DMS79 (cell line): ENCODE results near the gene ERRFI1.
"Not testable (repeated sequence)": the region's sequence is repeated elsewhere in the genome, so short reads cannot be mapped to it uniquely, and the experiment has no call there.

Source experiments
- DNase-seq: peaks from one replicate; lab custom pipeline; 2025; lab: John Stamatoyannopoulos, UW

ERRFI1 gene, protein sequence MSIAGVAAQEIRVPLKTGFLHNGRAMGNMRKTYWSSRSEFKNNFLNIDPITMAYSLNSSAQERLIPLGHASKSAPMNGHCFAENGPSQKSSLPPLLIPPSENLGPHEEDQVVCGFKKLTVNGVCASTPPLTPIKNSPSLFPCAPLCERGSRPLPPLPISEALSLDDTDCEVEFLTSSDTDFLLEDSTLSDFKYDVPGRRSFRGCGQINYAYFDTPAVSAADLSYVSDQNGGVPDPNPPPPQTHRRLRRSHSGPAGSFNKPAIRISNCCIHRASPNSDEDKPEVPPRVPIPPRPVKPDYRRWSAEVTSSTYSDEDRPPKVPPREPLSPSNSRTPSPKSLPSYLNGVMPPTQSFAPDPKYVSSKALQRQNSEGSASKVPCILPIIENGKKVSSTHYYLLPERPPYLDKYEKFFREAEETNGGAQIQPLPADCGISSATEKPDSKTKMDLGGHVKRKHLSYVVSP

DNA sequence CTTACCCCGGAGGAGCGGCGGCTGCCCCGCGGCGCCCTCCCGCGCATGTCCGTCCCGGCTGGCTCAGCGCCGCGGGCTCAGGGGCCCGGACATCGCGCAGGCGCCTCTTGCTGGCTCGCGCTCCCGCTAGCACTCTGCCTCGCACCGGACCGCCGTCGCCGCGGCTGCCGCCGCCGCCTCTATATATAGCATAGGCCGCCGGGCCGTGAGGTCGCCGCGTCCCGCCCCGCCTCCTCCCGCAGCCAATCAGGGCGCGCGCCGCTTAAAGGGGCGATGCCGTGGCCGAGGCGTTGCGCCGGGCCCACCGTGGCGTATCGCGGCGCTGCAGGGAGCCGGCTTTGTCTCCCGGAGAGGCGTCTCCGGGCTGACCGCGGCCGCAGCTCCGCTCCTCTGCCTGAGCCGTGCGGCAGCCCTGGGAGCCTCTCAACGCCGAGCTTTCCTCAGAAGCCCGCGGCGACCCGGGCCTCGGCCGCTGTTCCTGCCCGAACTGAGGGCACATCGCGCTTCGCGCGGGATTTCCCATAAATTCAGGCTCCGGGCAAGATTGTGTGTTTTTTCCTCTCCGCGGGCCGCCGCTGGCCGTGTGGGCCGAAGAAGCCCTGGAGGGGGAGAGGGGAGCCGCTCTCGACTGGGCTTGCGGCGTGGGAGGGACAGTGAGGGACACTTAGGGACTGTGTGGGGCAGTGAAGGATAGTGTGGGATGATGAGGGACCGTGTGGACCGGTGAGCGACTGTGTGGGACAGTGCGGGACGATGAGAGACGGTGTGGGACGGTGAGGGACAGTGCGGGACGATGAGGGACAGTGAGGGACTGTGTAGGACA lies at the start of gene ERRFI1:
ERRFI1 (minus strand) TSS at position 157 of the 823 bp plus-strand sequence. CDS start 10,690 bp downstream, outside the sequence.
- peak; percentile 71 for DNase-seq

GRCh38 chr1:8075511-8076051 lies 49.5 kb upstream of the ERRFI1 start:
- no peak for DNase-seq

GRCh38 chr1:8073112-8073855 lies 47.2 kb upstream of the ERRFI1 start:
- DNase-seq = no peak

- peak; percentile 91 for DNase-seq
Observed at GRCh38 chr1:8070381-8070811, 44.3 kb upstream of the ERRFI1 start.

DNA sequence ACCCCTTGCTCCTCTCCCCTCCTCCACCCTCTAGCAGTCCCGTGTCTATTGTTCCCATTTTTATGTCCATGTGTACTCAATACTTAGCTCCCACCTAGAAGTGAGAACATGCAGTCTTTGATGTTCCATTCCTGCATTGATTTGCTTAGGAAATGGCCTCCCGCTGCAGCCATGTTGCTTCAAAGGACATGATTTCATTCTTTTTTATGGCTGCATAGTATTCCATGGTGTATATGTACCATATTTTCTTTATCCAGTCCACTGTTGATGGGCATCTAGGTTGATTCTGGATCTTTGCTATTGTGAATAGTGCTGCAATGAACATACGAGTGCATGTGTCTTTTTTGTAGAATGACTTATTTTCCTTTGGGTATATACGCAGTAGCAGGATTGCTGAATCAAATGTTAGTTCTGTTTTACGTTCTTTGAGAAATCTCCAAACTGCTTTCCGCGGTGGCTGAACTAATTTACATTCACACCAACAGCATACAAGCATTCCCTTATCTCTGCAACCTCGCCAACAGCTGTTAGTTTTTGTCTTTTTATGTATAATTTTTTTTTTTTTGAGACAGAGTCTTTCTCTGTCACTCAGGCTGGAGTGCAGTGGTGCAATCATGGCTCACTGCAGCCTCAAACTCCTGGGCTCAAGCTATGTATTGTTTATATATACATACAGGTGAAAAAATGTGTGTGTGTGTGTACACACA lies 43.7 kb upstream of the ERRFI1 start:
- not testable (repeated sequence) for DNase-seq

DNA sequence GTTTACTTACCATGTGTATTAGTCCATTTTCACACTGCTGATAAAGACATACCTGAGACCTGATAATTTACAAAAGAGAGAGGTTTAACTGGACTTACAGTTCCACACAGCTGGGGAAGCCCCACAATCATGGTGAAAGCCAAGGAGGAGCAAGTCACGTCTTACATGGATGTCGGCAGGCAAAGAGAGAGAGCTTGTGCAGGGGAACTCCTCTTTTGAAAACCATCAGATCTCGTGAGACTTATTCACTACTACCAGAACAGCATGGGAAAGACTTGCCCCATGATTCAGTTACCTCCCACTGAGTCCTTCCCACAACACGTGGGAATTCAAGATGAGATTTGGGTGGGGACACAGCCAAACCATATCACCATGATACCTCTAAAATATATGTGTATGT lies 39.3 kb upstream of the ERRFI1 start:
- no peak for DNase-seq

DNA sequence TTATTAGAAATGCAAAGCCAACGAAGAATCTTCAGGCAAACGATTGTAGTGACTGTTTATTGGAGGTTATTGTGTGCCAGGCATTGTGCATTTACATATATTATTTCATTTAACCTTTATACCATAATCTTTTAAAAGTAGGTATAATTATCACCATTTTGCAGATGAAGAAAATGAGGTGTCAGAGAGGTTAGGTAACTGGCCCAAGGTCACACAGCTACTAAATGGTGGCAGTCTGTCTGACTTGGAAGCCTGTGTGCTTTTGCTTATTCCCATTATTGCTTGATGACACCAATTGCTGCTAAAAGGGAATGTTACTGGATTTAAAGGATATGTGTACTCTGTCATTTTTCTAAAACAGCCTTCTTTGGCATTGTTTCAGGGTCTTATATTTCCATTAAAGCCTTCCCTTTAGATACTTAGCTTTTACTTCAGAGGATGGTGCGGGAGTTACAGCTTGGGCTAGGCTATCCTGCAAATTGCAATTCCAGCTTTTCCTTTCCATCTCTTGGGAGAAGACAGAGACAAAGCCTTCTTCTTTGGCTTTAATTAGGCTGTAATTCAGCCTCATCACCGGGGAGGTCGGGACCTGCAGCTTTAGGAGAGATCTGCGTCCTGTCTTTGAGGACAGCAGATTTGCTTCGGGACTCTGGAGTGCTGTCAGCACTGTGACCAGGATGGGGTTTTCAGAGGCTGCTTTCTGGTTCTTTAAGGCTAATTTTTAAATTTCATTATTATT lies 37.4 kb upstream of the ERRFI1 start:
- DNase-seq = no peak

- no peak for DNase-seq
Observed at GRCh38 chr1:8062861-8063260, 36.8 kb upstream of the ERRFI1 start.

- DNase-seq = no peak
Observed at GRCh38 chr1:8061673-8062386, 35.7 kb upstream of the ERRFI1 start.

GRCh38 chr1:8061210-8061609 lies 35.1 kb upstream of the ERRFI1 start:
- DNase-seq = peak; percentile 52

- no peak for DNase-seq
Observed at GRCh38 chr1:8059161-8059622, 33.1 kb upstream of the ERRFI1 start.

DNA sequence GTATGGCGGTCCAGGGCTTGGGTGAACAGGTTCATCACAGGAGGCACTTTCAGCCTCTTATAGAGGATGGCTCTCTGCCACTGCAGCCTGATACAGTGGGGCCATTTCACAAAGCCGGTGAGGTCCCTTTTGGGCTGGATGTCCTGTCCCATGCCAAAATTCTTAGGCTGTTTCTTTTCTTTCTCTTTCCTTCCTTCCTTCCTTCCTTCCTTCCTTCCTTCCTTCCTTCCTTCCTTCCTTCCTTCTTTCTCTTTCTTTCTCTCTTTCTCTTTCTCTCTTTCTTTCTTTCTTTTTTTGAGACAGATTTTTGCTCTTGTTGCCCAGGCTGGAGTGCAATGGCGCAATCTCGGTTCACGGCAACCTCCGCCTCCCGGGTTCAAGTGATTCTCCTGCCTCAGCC lies 31.7 kb upstream of the ERRFI1 start:
- not testable (repeated sequence) for DNase-seq

GRCh38 chr1:8055973-8056372 lies 29.9 kb upstream of the ERRFI1 start:
- DNase-seq = no peak

DNA sequence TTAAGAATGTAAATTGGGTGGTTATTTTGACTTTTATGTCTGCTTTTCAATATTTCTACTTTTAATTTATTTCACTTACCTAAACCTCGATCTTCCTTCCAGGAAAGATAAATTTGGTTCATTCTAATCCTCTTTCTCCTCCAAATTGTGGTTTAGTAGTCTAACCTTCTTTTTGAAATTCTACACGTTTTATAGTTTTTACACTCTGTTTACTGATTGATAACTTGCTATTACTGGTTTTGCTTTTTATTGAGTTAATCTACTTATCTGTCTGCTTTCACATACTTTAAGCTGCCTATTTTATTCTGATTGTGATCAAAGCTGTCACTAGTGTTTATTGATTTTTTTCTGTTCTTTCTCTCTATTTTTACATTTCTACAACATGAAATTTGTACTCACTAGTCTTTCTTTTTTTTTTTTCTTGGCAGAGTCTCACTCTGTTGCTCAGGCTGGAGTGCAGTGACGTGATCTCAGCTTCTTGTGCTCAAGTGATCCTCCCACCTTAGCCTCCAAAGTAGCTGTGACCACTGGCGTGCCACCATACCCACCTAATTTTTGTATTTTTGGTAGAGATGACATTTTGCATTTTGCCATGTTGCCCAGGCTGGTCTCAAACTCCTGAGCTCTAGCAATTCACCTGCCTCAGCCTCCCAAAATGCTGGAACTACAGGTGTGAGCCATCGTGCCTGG lies 27.9 kb upstream of the ERRFI1 start:
- no peak for DNase-seq

DNA sequence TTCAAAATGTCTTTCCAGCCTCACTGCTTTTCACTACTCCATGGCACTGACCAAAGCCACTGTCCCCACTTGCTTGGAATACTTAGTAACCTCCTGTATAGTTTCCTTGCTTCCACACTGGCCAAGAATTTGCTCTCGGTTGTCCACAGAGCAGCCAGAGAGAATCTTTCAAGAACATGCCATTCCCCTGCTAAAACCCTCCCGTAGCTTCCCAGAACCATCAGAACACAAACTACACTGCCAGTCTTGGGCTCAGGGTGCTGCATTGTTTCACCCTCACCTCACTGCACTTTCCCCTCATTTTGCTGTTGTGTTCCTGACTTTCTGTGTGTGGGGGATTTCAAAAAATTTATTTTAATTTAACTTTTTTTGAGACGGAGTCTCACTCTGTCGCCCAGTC lies 25.5 kb upstream of the ERRFI1 start:
- DNase-seq = no peak

DNA sequence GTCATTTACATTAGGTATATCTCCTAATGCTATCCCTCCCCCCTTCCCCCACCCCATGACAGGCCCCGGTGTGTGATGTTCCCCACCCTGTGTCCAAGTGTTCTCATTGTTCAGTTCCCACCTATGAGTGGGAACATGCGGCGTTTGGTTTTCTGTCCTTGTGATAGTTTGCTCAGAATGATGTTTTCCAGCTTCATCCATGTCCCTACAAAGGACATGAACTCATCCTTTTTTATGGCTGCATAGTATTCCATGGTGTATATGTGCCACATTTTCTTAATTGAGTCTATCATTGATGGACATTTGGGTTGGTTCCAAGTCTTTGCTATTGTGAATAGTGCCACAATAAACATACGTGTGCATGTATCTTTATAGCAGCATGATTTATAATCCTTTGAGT lies 23.1 kb upstream of the ERRFI1 start:
- not testable (repeated sequence) for DNase-seq

- DNase-seq = no peak
Observed at GRCh38 chr1:8047686-8048445, 21.8 kb upstream of the ERRFI1 start.

DNA sequence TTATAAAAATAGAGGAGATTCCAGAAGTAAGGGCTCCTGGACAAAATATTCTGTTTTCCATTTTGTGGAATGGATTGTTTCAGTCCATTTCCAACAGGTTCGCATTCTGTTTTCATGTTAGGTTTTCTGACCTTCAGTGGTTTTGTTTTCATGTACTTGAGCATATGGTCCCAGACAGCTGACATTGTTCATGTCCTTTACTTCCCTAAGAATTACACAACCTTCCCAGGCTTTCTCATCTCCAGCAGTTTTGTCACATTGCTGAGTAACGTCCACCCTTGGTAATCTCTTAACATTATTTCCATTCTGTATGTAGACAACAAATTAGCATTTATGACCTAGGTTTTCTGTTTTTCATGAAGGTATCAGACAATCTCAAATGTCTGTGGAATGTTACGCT lies 21.0 kb upstream of the ERRFI1 start:
- no peak for DNase-seq
